ENCODE data around the gene TTI1. TPM values are rescaled to one million over a fixed set of nuclear protein-coding genes. Genes with fewer than 3 reads are reported as not detected.

The TTI1 gene
- total RNA-seq, 1 experiment from 2014 or later = 26.9 TPM

DNA sequence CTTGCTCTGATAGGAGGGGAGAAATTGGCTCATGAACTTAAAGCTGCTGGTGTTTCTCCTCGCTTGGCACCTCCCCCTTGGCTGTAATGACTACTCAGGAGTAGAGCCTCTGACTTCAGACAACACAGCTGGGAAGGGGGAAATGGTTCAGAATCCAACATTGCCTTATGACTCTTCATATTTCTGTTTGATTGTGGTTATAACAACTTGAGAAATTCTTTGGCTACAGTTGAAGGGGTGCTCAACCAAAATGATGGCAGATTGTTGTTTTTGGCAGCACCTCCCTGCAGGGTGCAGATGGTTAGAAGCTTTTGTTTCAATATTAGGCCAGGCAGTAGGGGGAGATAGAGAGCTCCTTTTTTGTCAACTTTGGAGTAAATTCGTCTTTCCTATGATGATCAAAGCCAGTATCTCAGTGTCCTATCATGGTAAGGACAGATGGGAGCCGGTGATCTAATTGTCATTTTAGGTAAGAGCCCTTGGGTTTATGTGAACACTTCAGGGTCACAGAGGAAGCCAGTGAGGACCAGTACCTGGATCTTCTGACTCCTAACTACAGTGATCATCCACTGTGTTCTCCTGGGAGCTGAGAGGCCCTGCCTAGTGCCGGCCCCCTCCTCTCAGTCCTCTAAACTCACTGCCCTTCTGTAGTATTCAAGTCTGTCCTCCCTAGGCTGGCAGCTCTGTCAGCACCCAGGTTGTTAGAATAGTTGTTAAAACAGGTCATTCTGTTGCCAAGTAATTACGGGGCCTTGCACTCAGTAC lies 40.2 kb upstream of the TTI1 start:
- Histone ChIP-seq H2AFZ (ENCODE audit: low read depth, low read length, poor library complexity, severe bottlenecking) (no peak overlapping the region), H3K4me1 (ENCODE audit: control insufficient read depth in 1 of 2, insufficient read depth in 2 of 2, low read length in 2 of 2) (no peaks in the 10 kb centered on the region), H3K9me3 (ENCODE audit: control insufficient read depth in 1 of 2, insufficient read depth in 1 of 2, low read depth in 1 of 2, low read length in 2 of 2) (no peaks in the 10 kb centered on the region), H3K9me2 (ENCODE audit: insufficient read depth) (no peaks in the 10 kb centered on the region), H3K9ac (ENCODE audit: low read length) (no peak overlapping the region), H3K4me2 (ENCODE audit: low read length) (no peak overlapping the region), H3K4me3 (replicated peaks in 1 of 2; ENCODE audit: low read depth in 1 of 2, low read length in 2 of 2) (no peak overlapping the region), H3K79me2 (ENCODE audit: insufficient read depth, low read length) (peaks cover 7% of the 10 kb centered on the region; the same call in 1 of the 2 replicates), H4K20me1 (ENCODE audit: insufficient read depth) (no peaks in the 10 kb centered on the region), H3K27me3 (ENCODE audit: insufficient read depth, low read length) (no peaks in the 10 kb centered on the region), H3K36me3 (ENCODE audit: control insufficient read depth in 1 of 2, insufficient read depth in 2 of 2, low read length in 2 of 2) (peaks cover 17 to 26% of the 10 kb centered on the region in 2 experiments; a peak in 3 of 4 replicates), H3K27ac (ENCODE audit: low read depth, low read length) (no peak overlapping the region)
- intact Hi-C loops (cut with micrococcal nuclease) = loop anchor here (1.0 to 5.0 kb wide), 2 partner anchors 92 to 149 kb away; partner anchors contain the start of gene TGM2
- TF ChIP-seq RAD21 (IDR thresholded peaks at IDR 0.05; ENCODE audit: low read depth) (peak; percentile 51; the same call in 1 of the 2 replicates), ELF1 (IDR thresholded peaks at IDR 0.05; ENCODE audit: borderline replicate concordance, low read depth) (no peak)
- TF ChIP-seq, protein P1, sequence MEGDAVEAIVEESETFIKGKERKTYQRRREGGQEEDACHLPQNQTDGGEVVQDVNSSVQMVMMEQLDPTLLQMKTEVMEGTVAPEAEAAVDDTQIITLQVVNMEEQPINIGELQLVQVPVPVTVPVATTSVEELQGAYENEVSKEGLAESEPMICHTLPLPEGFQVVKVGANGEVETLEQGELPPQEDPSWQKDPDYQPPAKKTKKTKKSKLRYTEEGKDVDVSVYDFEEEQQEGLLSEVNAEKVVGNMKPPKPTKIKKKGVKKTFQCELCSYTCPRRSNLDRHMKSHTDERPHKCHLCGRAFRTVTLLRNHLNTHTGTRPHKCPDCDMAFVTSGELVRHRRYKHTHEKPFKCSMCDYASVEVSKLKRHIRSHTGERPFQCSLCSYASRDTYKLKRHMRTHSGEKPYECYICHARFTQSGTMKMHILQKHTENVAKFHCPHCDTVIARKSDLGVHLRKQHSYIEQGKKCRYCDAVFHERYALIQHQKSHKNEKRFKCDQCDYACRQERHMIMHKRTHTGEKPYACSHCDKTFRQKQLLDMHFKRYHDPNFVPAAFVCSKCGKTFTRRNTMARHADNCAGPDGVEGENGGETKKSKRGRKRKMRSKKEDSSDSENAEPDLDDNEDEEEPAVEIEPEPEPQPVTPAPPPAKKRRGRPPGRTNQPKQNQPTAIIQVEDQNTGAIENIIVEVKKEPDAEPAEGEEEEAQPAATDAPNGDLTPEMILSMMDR (IDR thresholded peaks at IDR 0.05 in 2 of 3, conservative IDR thresholded peaks at IDR 0.05 in 1 of 3; ENCODE audit: borderline replicate concordance in 1 of 3, insufficient read depth in 1 of 3, low read depth in 2 of 3, low read length in 2 of 3) = peak; percentile 57 to 78 (median 69); a peak in 5 of 6 replicates
- TF ChIP-seq, protein P2, sequence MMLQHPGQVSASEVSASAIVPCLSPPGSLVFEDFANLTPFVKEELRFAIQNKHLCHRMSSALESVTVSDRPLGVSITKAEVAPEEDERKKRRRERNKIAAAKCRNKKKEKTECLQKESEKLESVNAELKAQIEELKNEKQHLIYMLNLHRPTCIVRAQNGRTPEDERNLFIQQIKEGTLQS (IDR thresholded peaks at IDR 0.05) = no peak
- peak; percentile 80 for ATAC-seq
- peak; percentile 24 for DNase-seq (ENCODE audit: low read depth, low spot score)
- ChIA-PET CTCF (interaction anchor here (0.6 to 2.0 kb wide), 23 partner anchors 9 to 509 kb away, joined by 3 to 37 read pairs (median 4); no protein-coding TSS in a partner anchor), POLR2A (interaction anchor here (0.6 to 0.8 kb wide), 2 partner anchors 36 to 148 kb away, joined by 3 read pairs; no protein-coding TSS in a partner anchor), RAD21 (ENCODE audit: low non-redundant PET in 1 of 2, low total read pairs in 2 of 2, uncharacterized antibody in 2 of 2, unreplicated experiment in 2 of 2) (interaction anchor here (0.6 to 1.2 kb wide), 4 partner anchors 72 to 248 kb away, joined by 3 to 9 read pairs (median 6); no protein-coding TSS in a partner anchor)
- BruUV-seq (replicated peaks) = no TSS peak
